ENCODE measurements around the gene RASGRF1. TPM values are rescaled to one million over a fixed set of nuclear protein-coding genes. Genes with fewer than 3 reads are reported as not detected.

RASGRF1 gene
- total and polyA plus RNA-seq, 8 donors: 0.10 to 3.8 (median 1.2) TPM; not detected in 4

GRCh38 chr15:78984041-78984440 is 106.5 kb downstream of the RASGRF1 start:
- Histone ChIP-seq H3K27ac (no peak overlapping the region), H3K9me3 (no peaks in the 10 kb centered on the region), H3K4me1 (peaks cover 8 to 18% (median 14%) of the 10 kb centered on the region in 4 donors), H3K4me3 (no peak overlapping the region), H3K27me3 (no peaks in the 10 kb centered on the region), H3K36me3 (no peaks in the 10 kb centered on the region)
- intact Hi-C loops (cut with DNase I; ENCODE audit: low total_unique reads): no loop called here
- TF ChIP-seq POLR2A (IDR thresholded peaks at IDR 0.05) (no peak), POLR2AphosphoS5 (IDR thresholded peaks at IDR 0.05) (no peak), EP300 (IDR thresholded peaks at IDR 0.05) (no peak), CTCF (IDR thresholded peaks at IDR 0.05) (no peak)
- DNase-seq: no peak
- WGBS, 5 donors: 83 to 100% (median 94%) methylated on average over 1 of the region's 1 CpG

- Histone ChIP-seq H3K27ac (no peak overlapping the region), H3K9me3 (no peaks in the 10 kb centered on the region), H3K36me3 (no peaks in the 10 kb centered on the region), H3K4me1 (peaks cover 4 to 11% (median 8%) of the 10 kb centered on the region in 4 donors), H3K4me3 (no peak overlapping the region), H3K27me3 (no peaks in the 10 kb centered on the region)
- intact Hi-C loops (cut with DNase I; ENCODE audit: low total_unique reads): no loop called here
- 48 to 79% (median 69%) methylated on average over 4 to 5 of the region's 5 CpGs for WGBS, 5 donors
- TF ChIP-seq EP300 (IDR thresholded peaks at IDR 0.05) (no peak), POLR2AphosphoS5 (IDR thresholded peaks at IDR 0.05) (no peak), CTCF (IDR thresholded peaks at IDR 0.05) (no peak), POLR2A (IDR thresholded peaks at IDR 0.05) (no peak)
- DNase-seq: no peak
Measured at GRCh38 chr15:78983146-78983918, 107.2 kb downstream of the RASGRF1 start.

- TF ChIP-seq POLR2AphosphoS5 (IDR thresholded peaks at IDR 0.05) (no peak), POLR2A (IDR thresholded peaks at IDR 0.05) (no peak), EP300 (IDR thresholded peaks at IDR 0.05) (no peak), CTCF (IDR thresholded peaks at IDR 0.05) (no peak)
- no peaks in the 10 kb centered on the region for H3K9me3 ChIP-seq
- no peak overlapping the region for H3K4me3 ChIP-seq
- H3K36me3 ChIP-seq: no peaks in the 10 kb centered on the region
- WGBS, 5 donors: 77 to 85% (median 83%) methylated on average over 10 of the region's 10 CpGs
- H3K4me1 ChIP-seq: peaks cover 0 to 6% (median 5%) of the 10 kb centered on the region in 4 donors
- intact Hi-C loops (cut with DNase I; ENCODE audit: low total_unique reads): no loop called here
- no peak overlapping the region for H3K27ac ChIP-seq
- H3K27me3 ChIP-seq: no peaks in the 10 kb centered on the region
- DNase-seq: no peak
Measured at GRCh38 chr15:78982736-78983135, 107.8 kb downstream of the RASGRF1 start.

GRCh38 chr15:78981532-78982313 is 108.9 kb downstream of the RASGRF1 start:
- H3K9me3 ChIP-seq: no peaks in the 10 kb centered on the region
- H3K4me3 ChIP-seq: no peak overlapping the region
- peaks cover 0 to 14% (median 5%) of the 10 kb centered on the region in 4 donors for H3K4me1 ChIP-seq
- intact Hi-C loops (cut with DNase I; ENCODE audit: low total_unique reads): no loop called here
- H3K27ac ChIP-seq: no peak overlapping the region
- H3K27me3 ChIP-seq: no peaks in the 10 kb centered on the region
- no peaks in the 10 kb centered on the region for H3K36me3 ChIP-seq
- WGBS, 5 donors: 89 to 94% (median 91%) methylated on average over 11 of the region's 11 CpGs
- DNase-seq: no peak
- TF ChIP-seq CTCF (IDR thresholded peaks at IDR 0.05) (no peak), POLR2A (IDR thresholded peaks at IDR 0.05) (no peak), EP300 (IDR thresholded peaks at IDR 0.05) (no peak), POLR2AphosphoS5 (IDR thresholded peaks at IDR 0.05) (no peak)
